GM23248 (cell line): ENCODE results near the gene MTCL1. TPM values are rescaled to one million over a fixed set of nuclear protein-coding genes. Genes with fewer than 3 reads are reported as not detected.
A peak's percentile ranks its signal among the peaks of the same experiment; 100 is the strongest.

Experiments
- DNase-seq: peaks from one replicate; pipeline ENCODE4 v3.0.0-alpha.2; 2015
- H2AFZ ChIP-seq: fragments of 200-600 bp; sonication (generic); 2 replicates; pipeline ENCODE4 v1.6.1; 2016; ENCODE audit warnings: antibody characterized with exemption
- H3F3A ChIP-seq: fragments of 200-600 bp; sonication (generic); 2 replicates; pipeline ENCODE4 v1.6.1; 2016; ENCODE audit warnings: mild to moderate bottlenecking, antibody characterized with exemption, mixed run types; ENCODE audit not compliant: insufficient read depth
- H3K27ac ChIP-seq: fragments of 200-600 bp; sonication (generic); 2 replicates; pipeline ENCODE4 v1.5.1; 2016; ENCODE audit warnings: mild to moderate bottlenecking
- H3K27me3 ChIP-seq: fragments of 200-600 bp; sonication (generic); replicated peaks from 2 replicates; pipeline ENCODE4 v1.6.1; 2016; ENCODE audit warnings: mild to moderate bottlenecking; ENCODE audit not compliant: insufficient read depth
- H3K36me3 ChIP-seq: fragments of 200-600 bp; sonication (generic); 2 replicates; pipeline ENCODE4 v1.6.1; 2016; ENCODE audit warnings: low read depth, mild to moderate bottlenecking
- H3K4me1 ChIP-seq: fragments of 200-600 bp; sonication (generic); 2 replicates; pipeline ENCODE4 v1.6.1; 2016; ENCODE audit warnings: mild to moderate bottlenecking; ENCODE audit not compliant: insufficient read depth
- H3K4me2 ChIP-seq: fragments of 200-600 bp; sonication (generic); one replicate; pipeline ENCODE4 v1.6.1; 2016; ENCODE audit warnings: mild to moderate bottlenecking; ENCODE audit not compliant: unreplicated experiment
- H3K4me3 ChIP-seq: fragments of 200-600 bp; sonication (generic); 2 replicates; pipeline ENCODE4 v1.5.1; 2016; ENCODE audit warnings: mild to moderate bottlenecking
- H3K79me2 ChIP-seq: fragments of 200-600 bp; sonication (generic); 2 replicates; pipeline ENCODE4 v1.6.1; 2016; ENCODE audit warnings: mild to moderate bottlenecking; ENCODE audit not compliant: insufficient read depth
- H3K9ac ChIP-seq: fragments of 200-600 bp; sonication (generic); 2 replicates; pipeline ENCODE4 v1.6.1; 2016; ENCODE audit warnings: mild to moderate bottlenecking
- H3K9me2 ChIP-seq: fragments of 200-600 bp; sonication (generic); 2 replicates; pipeline ENCODE4 v1.6.1; 2016; ENCODE audit warnings: mixed run types, mild to moderate bottlenecking, moderate library complexity; ENCODE audit not compliant: insufficient read depth
- H3K9me3 ChIP-seq: fragments of 200-600 bp; sonication (generic); one replicate; pipeline ENCODE4 v1.6.1; 2017; ENCODE audit warnings: low read depth
- H4K20me1 ChIP-seq: fragments of 200-600 bp; sonication (generic); 2 replicates; pipeline ENCODE4 v1.6.0; 2016; ENCODE audit not compliant: insufficient read depth
- EZH2 ChIP-seq: fragments of 200-600 bp; sonication (generic); IDR thresholded peaks from 2 replicates; pipeline ENCODE4 v1.6.1; 2018; ENCODE audit warnings: antibody characterized with exemption, mild to moderate bottlenecking; ENCODE audit not compliant: insufficient read depth, poor library complexity, severe bottlenecking
- EZH2phosphoT487 ChIP-seq: fragments of 200-600 bp; sonication (generic); IDR thresholded peaks from 2 replicates; pipeline ENCODE4 v1.6.1; 2018; ENCODE audit warnings: antibody characterized with exemption, moderate library complexity, mild to moderate bottlenecking, low read depth; ENCODE audit not compliant: insufficient read depth
- WGBS, 2 experiments: methylation state at CpG; one replicate each; pipeline ENCODE4 v1.1.6; 2015 to 2017; ENCODE audit warnings: low lambda C conversion rate in 2 of 2, low coverage in 1 of 2; ENCODE audit errors: missing lambda C conversion rate in 2 of 2; 5-methylcytosine and 5-hydroxymethylcytosine counted together
- in situ Hi-C: fragments of 300-500 bp; cut with MboI; formaldehyde crosslinking; loops from 2 replicates; pipeline ENCODE4 v1.15.0; 2020
- polyA plus RNA-seq: library from polyadenylated mRNA; unstranded; fragments of >200 nt; fragmentation: Nextera tagmentation; extraction: Ambion mirVana; gene quantifications from 2 replicates; pipeline ENCODE4 v1.2.1, GENCODE V29; 2016
- total RNA-seq: library from RNA; depleted of rRNA; stranded (reverse); fragments of >200 nt; shearing (Covaris generic); gene quantifications from 2 replicates; pipeline ENCODE4 v1.2.3, GENCODE V29; 2014

Gene MTCL1
- total and polyA plus RNA-seq, 2 experiments from 2014 or later: 10.3 to 36.9 TPM

GRCh38 chr18:8752329-8752728 lies 47.0 kb downstream of the MTCL1 start:
- Histone ChIP-seq H3K4me1 (peaks cover 53% of the 10 kb centered on the region), H4K20me1 (no peaks in the 10 kb centered on the region), H3K9me2 (no peaks in the 10 kb centered on the region), H3F3A (peaks cover 57% of the 10 kb centered on the region), H3K27me3 (no peaks in the 10 kb centered on the region), H3K27ac (peak overlapping the region; percentile 91), H3K36me3 (no peaks in the 10 kb centered on the region), H3K4me2 (peak overlapping the region; percentile 16), H3K4me3 (no peak overlapping the region), H3K9me3 (no peaks in the 10 kb centered on the region), H3K9ac (peak overlapping the region; percentile 3; the same call in 1 of the 2 replicates), H2AFZ (no peak overlapping the region), H3K79me2 (peaks cover 85% of the 10 kb centered on the region)
- peak; percentile 64 for DNase-seq
- in situ Hi-C loops: no loop called here
- WGBS, 2 experiments: 42% methylated on average over 1 of the region's 1 CpG
- TF ChIP-seq EZH2 (no peak), EZH2phosphoT487 (no peak)

- 0 out of 2 replicates have a peak overlapping the region, but pooled peaks have one; percentile 12 for H3K9ac ChIP-seq
- peaks cover 45% of the 10 kb centered on the region for H3K4me1 ChIP-seq
- H3K79me2 ChIP-seq: peaks cover 90% of the 10 kb centered on the region
- no peak overlapping the region for H3K4me3 ChIP-seq
- H2AFZ ChIP-seq: no peak overlapping the region
- in situ Hi-C loops: no loop called here
- peaks cover 49% of the 10 kb centered on the region for H3F3A ChIP-seq
- no peaks in the 10 kb centered on the region for H3K9me2 ChIP-seq
- no peaks in the 10 kb centered on the region for H4K20me1 ChIP-seq
- WGBS, 2 experiments: 87 to 90% methylated on average over 20 of the region's 20 CpGs
- H3K36me3 ChIP-seq: no peaks in the 10 kb centered on the region
- peak overlapping the region; percentile 43 for H3K4me2 ChIP-seq
- H3K9me3 ChIP-seq: no peaks in the 10 kb centered on the region
- peak overlapping the region; percentile 65 for H3K27ac ChIP-seq
- peak; percentile 67 for DNase-seq
- no peak for TF ChIP-seq EZH2
- TF ChIP-seq EZH2phosphoT487: no peak
- H3K27me3 ChIP-seq: no peaks in the 10 kb centered on the region
Observed at GRCh38 chr18:8754995-8755960, 49.9 kb downstream of the MTCL1 start.

GRCh38 chr18:8756571-8756970 lies 51.2 kb downstream of the MTCL1 start:
- Histone ChIP-seq H3K27me3 (no peaks in the 10 kb centered on the region), H3K9ac (no peak overlapping the region), H3K9me3 (no peaks in the 10 kb centered on the region), H3K4me2 (no peak overlapping the region), H3K79me2 (peaks cover 98% of the 10 kb centered on the region), H3K27ac (no peak overlapping the region), H2AFZ (no peak overlapping the region), H3K36me3 (peaks cover 4% of the 10 kb centered on the region; the same call in 1 of the 2 replicates), H3K9me2 (no peaks in the 10 kb centered on the region), H3K4me3 (no peak overlapping the region), H3K4me1 (peaks cover 33% of the 10 kb centered on the region), H4K20me1 (no peaks in the 10 kb centered on the region), H3F3A (peaks cover 38% of the 10 kb centered on the region)
- in situ Hi-C loops: no loop called here
- no peak for DNase-seq
- TF ChIP-seq EZH2phosphoT487 (no peak), EZH2 (no peak)
- WGBS, 2 experiments: 98% methylated on average over 2 of the region's 2 CpGs

GRCh38 chr18:8757396-8757997 lies 52.1 kb downstream of the MTCL1 start:
- H3K9me2 ChIP-seq: no peaks in the 10 kb centered on the region

More at GRCh38 chr18:8757396-8757997, 52.1 kb downstream of the MTCL1 start:
- no peaks in the 10 kb centered on the region for H4K20me1 ChIP-seq
- H3K27me3 ChIP-seq: no peaks in the 10 kb centered on the region
- H3F3A ChIP-seq: peaks cover 29% of the 10 kb centered on the region
- H3K27ac ChIP-seq: no peak overlapping the region
- peak; percentile 12 for DNase-seq
- no peak overlapping the region for H3K4me2 ChIP-seq
- H3K4me3 ChIP-seq: no peak overlapping the region
- no peak overlapping the region for H3K9ac ChIP-seq
- H3K36me3 ChIP-seq: peaks cover 12% of the 10 kb centered on the region; the same call in 1 of the 2 replicates
- no peaks in the 10 kb centered on the region for H3K9me3 ChIP-seq
- peaks cover 24% of the 10 kb centered on the region for H3K4me1 ChIP-seq
- H3K79me2 ChIP-seq: peaks cover 97% of the 10 kb centered on the region
- no peak overlapping the region for H2AFZ ChIP-seq
- WGBS, 2 experiments: 90 to 92% methylated on average over 7 of the region's 7 CpGs
- in situ Hi-C loops: no loop called here
- TF ChIP-seq EZH2 (no peak), EZH2phosphoT487 (no peak)
